Liver (tissue), 9 donors: ENCODE measurements around the gene RASAL1. TPM values are rescaled to one million over a fixed set of nuclear protein-coding genes. Genes with fewer than 3 reads are reported as not detected.

Experiments used
- DNase-seq: peaks from one replicate; pipeline ENCODE4 v3.0.0-alpha.2; 2017; ENCODE audit warnings: low spot score
- H3K27ac ChIP-seq, 2 donors: one replicate each; pipeline ENCODE4 v1.7.0; 2013; ENCODE audit warnings: inconsistent platforms in 2 of 2, low read length in 2 of 2, control low read depth in 1 of 2, low read depth in 1 of 2, mild to moderate bottlenecking in 1 of 2
- H3K27me3 ChIP-seq, 4 donors: one replicate each; pipeline versions ENCODE4 v1.6.1 to v1.7.0; 2013; ENCODE audit warnings: low read length in 3 of 4, inconsistent platforms in 1 of 4, mild to moderate bottlenecking in 1 of 4, moderate library complexity in 1 of 4; ENCODE audit not compliant: control insufficient read depth in 4 of 4, insufficient read depth in 4 of 4
- H3K36me3 ChIP-seq, 4 donors: one replicate each; pipeline versions ENCODE4 v1.6.1 to v1.7.0; 2013; ENCODE audit warnings: low read length in 3 of 4, mild to moderate bottlenecking in 3 of 4, low read depth in 1 of 4, moderate library complexity in 1 of 4; ENCODE audit not compliant: control insufficient read depth in 4 of 4, insufficient read depth in 3 of 4
- H3K4me1 ChIP-seq, 4 donors: one replicate each; pipeline versions ENCODE4 v1.6.1 to v1.7.0; 2013; ENCODE audit warnings: low read length in 3 of 4, mild to moderate bottlenecking in 3 of 4, moderate library complexity in 1 of 4; ENCODE audit not compliant: control insufficient read depth in 4 of 4, insufficient read depth in 4 of 4
- H3K4me3 ChIP-seq, 3 donors: one replicate each; pipeline versions ENCODE4 v1.6.1 to v1.7.0; 2013; ENCODE audit warnings: low read length in 3 of 3, control low read depth in 1 of 3, low read depth in 1 of 3, mild to moderate bottlenecking in 1 of 3
- H3K9ac ChIP-seq, 2 donors: one replicate each; pipeline ENCODE4 v1.7.0; 2013; ENCODE audit warnings: low read length in 2 of 2, mild to moderate bottlenecking in 2 of 2, moderate library complexity in 2 of 2, control low read depth in 1 of 2, low read depth in 1 of 2
- H3K9me3 ChIP-seq, 4 donors: one replicate each; pipeline versions ENCODE4 v1.6.1 to v1.7.0; 2013; ENCODE audit warnings: low read length in 3 of 4; ENCODE audit not compliant: control insufficient read depth in 4 of 4
- ATF3 ChIP-seq: IDR thresholded peaks from 2 replicates; pipeline ENCODE4 v1.6.1; 2016; ENCODE audit warnings: antibody characterized with exemption
- EGR1 ChIP-seq, 2 donors: IDR thresholded peaks; 2 replicates each; pipeline ENCODE4 v1.6.1; 2016 to 2018; ENCODE audit warnings: antibody characterized with exemption in 2 of 2, low read depth in 2 of 2
- FOXA1 ChIP-seq: IDR thresholded peaks from 2 replicates; pipeline ENCODE4 v1.6.1; 2016; ENCODE audit warnings: antibody characterized with exemption
- FOXA2 ChIP-seq: IDR thresholded peaks from 2 replicates; pipeline ENCODE4 v1.6.1; 2016; ENCODE audit warnings: antibody characterized with exemption
- GABPA ChIP-seq, 2 donors: IDR thresholded peaks in 1 of 2; conservative IDR thresholded peaks in 1 of 2; 2 replicates each; pipeline ENCODE4 v1.6.1; 2016; ENCODE audit warnings: antibody characterized with exemption in 2 of 2, mild to moderate bottlenecking in 1 of 2, moderate library complexity in 1 of 2
- HNF4A ChIP-seq, 2 donors: conservative IDR thresholded peaks; 2 replicates each; pipeline ENCODE4 v1.6.1; 2016; ENCODE audit warnings: antibody characterized with exemption in 2 of 2, mild to moderate bottlenecking in 2 of 2
- HNF4G ChIP-seq: IDR thresholded peaks from 2 replicates; pipeline ENCODE4 v1.6.1; 2016; ENCODE audit warnings: antibody characterized with exemption
- JUND ChIP-seq, 2 donors: IDR thresholded peaks; 2 replicates each; pipeline ENCODE4 v1.6.1; 2016; ENCODE audit warnings: antibody characterized with exemption in 2 of 2
- MAX ChIP-seq: IDR thresholded peaks from 2 replicates; pipeline ENCODE4 v1.6.1; 2016; ENCODE audit warnings: antibody characterized with exemption
- NR2F2 ChIP-seq: IDR thresholded peaks from 2 replicates; pipeline ENCODE4 v1.6.1; 2016; ENCODE audit warnings: antibody characterized with exemption
- RAD21 ChIP-seq, 2 donors: IDR thresholded peaks; 2 replicates each; pipeline ENCODE4 v1.6.1; 2016; ENCODE audit warnings: antibody characterized with exemption in 2 of 2, mild to moderate bottlenecking in 2 of 2
- REST ChIP-seq: IDR thresholded peaks from 2 replicates; pipeline ENCODE4 v1.6.1; 2016; ENCODE audit warnings: antibody characterized with exemption, mild to moderate bottlenecking
- RXRA ChIP-seq, 2 donors: IDR thresholded peaks; 2 replicates each; pipeline ENCODE4 v1.6.1; 2017 to 2018; ENCODE audit warnings: antibody characterized with exemption in 2 of 2, mild to moderate bottlenecking in 1 of 2
- SP1 ChIP-seq: IDR thresholded peaks from 2 replicates; pipeline ENCODE4 v1.6.1; 2018; ENCODE audit warnings: antibody characterized with exemption, mild to moderate bottlenecking
- TAF1 ChIP-seq: conservative IDR thresholded peaks from 2 replicates; pipeline ENCODE4 v1.6.1; 2016; ENCODE audit warnings: antibody characterized with exemption, mild to moderate bottlenecking
- WGBS: extraction: QIAGEN DNeasy Blood & Tissue Kit; methylation state at CpG from one replicate; pipeline ENCODE4 v1.1.7; 2013; 5-methylcytosine and 5-hydroxymethylcytosine counted together
- polyA plus RNA-seq, 2 donors: library from polyadenylated mRNA; stranded (reverse) in 1 of 2; unstranded in 1 of 2; fragments of 200-250 nt in 1 of 2; fragments of >200 nt in 1 of 2; fragmentation: Nextera tagmentation in 1 of 2; extraction: Ambion mirVana in 1 of 2; gene quantifications; one replicate each; pipeline versions ENCODE4 v1.2.1 to v1.2.3, GENCODE V29; 2013 to 2015
- total RNA-seq, 2 donors: library from RNA; depleted of rRNA; stranded (reverse); fragments of >200 nt; gene quantifications; one replicate each; pipeline ENCODE4 v1.2.3, GENCODE V29; 2014
- TF ChIP-seq, protein P1 (sequence below): fragments of 150-350 bp; IDR thresholded peaks from 2 replicates; pipeline ENCODE4 v1.5.1; 2017; ENCODE audit warnings: improper control_type of control experiment, low read depth, low read length; ENCODE audit not compliant: missing input control
- TF ChIP-seq, protein P2 (sequence below): IDR thresholded peaks from 2 replicates; pipeline ENCODE4 v1.6.1; 2016; ENCODE audit warnings: antibody characterized with exemption
- donor health status: healthy.
- donor health status: healthy.
- donor health status: healthy.
- donor health status: healthy.
- donor health status: healthy.

Gene RASAL1
- total and polyA plus RNA-seq, 4 donors, result 0.20 to 0.33 (median 0.26) TPM

- no peak overlapping the region for H3K27ac ChIP-seq
- 95% methylated on average over 12 of the region's 12 CpGs for WGBS
Measured at GRCh38 chr12:113163030-113163360, 27.4 kb upstream of the RASAL1 start.

More at GRCh38 chr12:113163030-113163360, 27.4 kb upstream of the RASAL1 start:
- Histone ChIP-seq H3K4me1 (peaks cover 0 to 9% (median 4%) of the 10 kb centered on the region in 4 donors), H3K27me3 (no peaks in the 10 kb centered on the region), H3K9ac (no peak overlapping the region), H3K36me3 (peaks cover 16 to 68% (median 26%) of the 10 kb centered on the region in 4 donors), H3K4me3 (no peak overlapping the region), H3K9me3 (no peaks in the 10 kb centered on the region)
- no peak for DNase-seq
- no peak for TF ChIP-seq RXRA (IDR thresholded peaks at IDR 0.05)
- TF ChIP-seq, protein P1, sequence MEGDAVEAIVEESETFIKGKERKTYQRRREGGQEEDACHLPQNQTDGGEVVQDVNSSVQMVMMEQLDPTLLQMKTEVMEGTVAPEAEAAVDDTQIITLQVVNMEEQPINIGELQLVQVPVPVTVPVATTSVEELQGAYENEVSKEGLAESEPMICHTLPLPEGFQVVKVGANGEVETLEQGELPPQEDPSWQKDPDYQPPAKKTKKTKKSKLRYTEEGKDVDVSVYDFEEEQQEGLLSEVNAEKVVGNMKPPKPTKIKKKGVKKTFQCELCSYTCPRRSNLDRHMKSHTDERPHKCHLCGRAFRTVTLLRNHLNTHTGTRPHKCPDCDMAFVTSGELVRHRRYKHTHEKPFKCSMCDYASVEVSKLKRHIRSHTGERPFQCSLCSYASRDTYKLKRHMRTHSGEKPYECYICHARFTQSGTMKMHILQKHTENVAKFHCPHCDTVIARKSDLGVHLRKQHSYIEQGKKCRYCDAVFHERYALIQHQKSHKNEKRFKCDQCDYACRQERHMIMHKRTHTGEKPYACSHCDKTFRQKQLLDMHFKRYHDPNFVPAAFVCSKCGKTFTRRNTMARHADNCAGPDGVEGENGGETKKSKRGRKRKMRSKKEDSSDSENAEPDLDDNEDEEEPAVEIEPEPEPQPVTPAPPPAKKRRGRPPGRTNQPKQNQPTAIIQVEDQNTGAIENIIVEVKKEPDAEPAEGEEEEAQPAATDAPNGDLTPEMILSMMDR, result no peak
- TF ChIP-seq REST, result no peak
- TF ChIP-seq SP1, result no peak
- TF ChIP-seq ATF3, result no peak
- TF ChIP-seq HNF4A (conservative IDR thresholded peaks at IDR 0.05), result no peak
- TF ChIP-seq JUND (IDR thresholded peaks at IDR 0.05), result no peak
- TF ChIP-seq MAX, result no peak
- TF ChIP-seq GABPA (IDR thresholded peaks at IDR 0.05 in 1 of 2, conservative IDR thresholded peaks at IDR 0.05 in 1 of 2), result no peak
- no peak for TF ChIP-seq HNF4G
- no peak for TF ChIP-seq FOXA2
- TF ChIP-seq FOXA1, result no peak
- TF ChIP-seq NR2F2, result no peak
- TF ChIP-seq, protein P2, sequence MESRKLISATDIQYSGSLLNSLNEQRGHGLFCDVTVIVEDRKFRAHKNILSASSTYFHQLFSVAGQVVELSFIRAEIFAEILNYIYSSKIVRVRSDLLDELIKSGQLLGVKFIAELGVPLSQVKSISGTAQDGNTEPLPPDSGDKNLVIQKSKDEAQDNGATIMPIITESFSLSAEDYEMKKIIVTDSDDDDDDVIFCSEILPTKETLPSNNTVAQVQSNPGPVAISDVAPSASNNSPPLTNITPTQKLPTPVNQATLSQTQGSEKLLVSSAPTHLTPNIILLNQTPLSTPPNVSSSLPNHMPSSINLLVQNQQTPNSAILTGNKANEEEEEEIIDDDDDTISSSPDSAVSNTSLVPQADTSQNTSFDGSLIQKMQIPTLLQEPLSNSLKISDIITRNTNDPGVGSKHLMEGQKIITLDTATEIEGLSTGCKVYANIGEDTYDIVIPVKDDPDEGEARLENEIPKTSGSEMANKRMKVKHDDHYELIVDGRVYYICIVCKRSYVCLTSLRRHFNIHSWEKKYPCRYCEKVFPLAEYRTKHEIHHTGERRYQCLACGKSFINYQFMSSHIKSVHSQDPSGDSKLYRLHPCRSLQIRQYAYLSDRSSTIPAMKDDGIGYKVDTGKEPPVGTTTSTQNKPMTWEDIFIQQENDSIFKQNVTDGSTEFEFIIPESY, result no peak
- no peak for TF ChIP-seq TAF1
- no peak for TF ChIP-seq EGR1 (IDR thresholded peaks at IDR 0.05; ENCODE audit: low read depth in 2 of 2)
- no peak for TF ChIP-seq RAD21 (IDR thresholded peaks at IDR 0.05)
